ENCODE data around the gene CNTFR.

DNA sequence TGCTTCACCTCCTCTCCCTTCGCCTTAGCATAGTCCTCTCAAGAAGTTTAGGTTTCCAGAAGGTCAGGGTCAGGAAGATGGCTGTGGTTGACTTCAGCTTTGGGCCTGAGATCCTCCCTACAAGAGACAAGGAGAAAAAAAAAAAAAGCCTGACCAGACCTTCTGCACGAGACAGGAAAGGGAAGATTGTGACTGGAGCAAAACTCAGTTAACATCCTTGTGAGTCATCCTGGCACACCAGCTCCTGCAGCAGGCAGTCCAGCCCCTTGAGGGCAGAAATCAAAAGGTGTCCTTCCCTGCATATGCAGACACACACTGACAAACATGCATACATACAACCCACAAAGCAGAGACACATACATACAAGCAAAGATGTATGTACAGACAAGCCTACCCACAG lies 48.7 kb downstream of the CNTFR start:
- TF ChIP-seq, protein P1, sequence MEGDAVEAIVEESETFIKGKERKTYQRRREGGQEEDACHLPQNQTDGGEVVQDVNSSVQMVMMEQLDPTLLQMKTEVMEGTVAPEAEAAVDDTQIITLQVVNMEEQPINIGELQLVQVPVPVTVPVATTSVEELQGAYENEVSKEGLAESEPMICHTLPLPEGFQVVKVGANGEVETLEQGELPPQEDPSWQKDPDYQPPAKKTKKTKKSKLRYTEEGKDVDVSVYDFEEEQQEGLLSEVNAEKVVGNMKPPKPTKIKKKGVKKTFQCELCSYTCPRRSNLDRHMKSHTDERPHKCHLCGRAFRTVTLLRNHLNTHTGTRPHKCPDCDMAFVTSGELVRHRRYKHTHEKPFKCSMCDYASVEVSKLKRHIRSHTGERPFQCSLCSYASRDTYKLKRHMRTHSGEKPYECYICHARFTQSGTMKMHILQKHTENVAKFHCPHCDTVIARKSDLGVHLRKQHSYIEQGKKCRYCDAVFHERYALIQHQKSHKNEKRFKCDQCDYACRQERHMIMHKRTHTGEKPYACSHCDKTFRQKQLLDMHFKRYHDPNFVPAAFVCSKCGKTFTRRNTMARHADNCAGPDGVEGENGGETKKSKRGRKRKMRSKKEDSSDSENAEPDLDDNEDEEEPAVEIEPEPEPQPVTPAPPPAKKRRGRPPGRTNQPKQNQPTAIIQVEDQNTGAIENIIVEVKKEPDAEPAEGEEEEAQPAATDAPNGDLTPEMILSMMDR (IDR thresholded peaks at IDR 0.05; ENCODE audit: low read depth, low read length, missing input control), result no peak
- TF ChIP-seq TAF1 (conservative IDR thresholded peaks at IDR 0.05), result no peak
- TF ChIP-seq NR2F2 (IDR thresholded peaks at IDR 0.05), result no peak
- TF ChIP-seq YY1 (IDR thresholded peaks at IDR 0.05), result no peak
- TF ChIP-seq, protein P2, sequence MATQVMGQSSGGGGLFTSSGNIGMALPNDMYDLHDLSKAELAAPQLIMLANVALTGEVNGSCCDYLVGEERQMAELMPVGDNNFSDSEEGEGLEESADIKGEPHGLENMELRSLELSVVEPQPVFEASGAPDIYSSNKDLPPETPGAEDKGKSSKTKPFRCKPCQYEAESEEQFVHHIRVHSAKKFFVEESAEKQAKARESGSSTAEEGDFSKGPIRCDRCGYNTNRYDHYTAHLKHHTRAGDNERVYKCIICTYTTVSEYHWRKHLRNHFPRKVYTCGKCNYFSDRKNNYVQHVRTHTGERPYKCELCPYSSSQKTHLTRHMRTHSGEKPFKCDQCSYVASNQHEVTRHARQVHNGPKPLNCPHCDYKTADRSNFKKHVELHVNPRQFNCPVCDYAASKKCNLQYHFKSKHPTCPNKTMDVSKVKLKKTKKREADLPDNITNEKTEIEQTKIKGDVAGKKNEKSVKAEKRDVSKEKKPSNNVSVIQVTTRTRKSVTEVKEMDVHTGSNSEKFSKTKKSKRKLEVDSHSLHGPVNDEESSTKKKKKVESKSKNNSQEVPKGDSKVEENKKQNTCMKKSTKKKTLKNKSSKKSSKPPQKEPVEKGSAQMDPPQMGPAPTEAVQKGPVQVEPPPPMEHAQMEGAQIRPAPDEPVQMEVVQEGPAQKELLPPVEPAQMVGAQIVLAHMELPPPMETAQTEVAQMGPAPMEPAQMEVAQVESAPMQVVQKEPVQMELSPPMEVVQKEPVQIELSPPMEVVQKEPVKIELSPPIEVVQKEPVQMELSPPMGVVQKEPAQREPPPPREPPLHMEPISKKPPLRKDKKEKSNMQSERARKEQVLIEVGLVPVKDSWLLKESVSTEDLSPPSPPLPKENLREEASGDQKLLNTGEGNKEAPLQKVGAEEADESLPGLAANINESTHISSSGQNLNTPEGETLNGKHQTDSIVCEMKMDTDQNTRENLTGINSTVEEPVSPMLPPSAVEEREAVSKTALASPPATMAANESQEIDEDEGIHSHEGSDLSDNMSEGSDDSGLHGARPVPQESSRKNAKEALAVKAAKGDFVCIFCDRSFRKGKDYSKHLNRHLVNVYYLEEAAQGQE (IDR thresholded peaks at IDR 0.05), result no peak
- TF ChIP-seq, protein P3, sequence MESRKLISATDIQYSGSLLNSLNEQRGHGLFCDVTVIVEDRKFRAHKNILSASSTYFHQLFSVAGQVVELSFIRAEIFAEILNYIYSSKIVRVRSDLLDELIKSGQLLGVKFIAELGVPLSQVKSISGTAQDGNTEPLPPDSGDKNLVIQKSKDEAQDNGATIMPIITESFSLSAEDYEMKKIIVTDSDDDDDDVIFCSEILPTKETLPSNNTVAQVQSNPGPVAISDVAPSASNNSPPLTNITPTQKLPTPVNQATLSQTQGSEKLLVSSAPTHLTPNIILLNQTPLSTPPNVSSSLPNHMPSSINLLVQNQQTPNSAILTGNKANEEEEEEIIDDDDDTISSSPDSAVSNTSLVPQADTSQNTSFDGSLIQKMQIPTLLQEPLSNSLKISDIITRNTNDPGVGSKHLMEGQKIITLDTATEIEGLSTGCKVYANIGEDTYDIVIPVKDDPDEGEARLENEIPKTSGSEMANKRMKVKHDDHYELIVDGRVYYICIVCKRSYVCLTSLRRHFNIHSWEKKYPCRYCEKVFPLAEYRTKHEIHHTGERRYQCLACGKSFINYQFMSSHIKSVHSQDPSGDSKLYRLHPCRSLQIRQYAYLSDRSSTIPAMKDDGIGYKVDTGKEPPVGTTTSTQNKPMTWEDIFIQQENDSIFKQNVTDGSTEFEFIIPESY (IDR thresholded peaks at IDR 0.05), result no peak

All from liver (tissue), 3 donors.